Natural killer cell (primary cell): ENCODE results near the gene SNAI3. TPM values are rescaled to one million over a fixed set of nuclear protein-coding genes. Genes with fewer than 3 reads are reported as not detected.

Source experiments
- ATAC-seq, 3 donors: fragments of 150-1000 bp in 2 of 3; fragments of 200-7000 bp in 1 of 3; cut with Tn5 transposase; 1 replicate in 1 of 3; 2 replicates in 2 of 3; pipeline ENCODE4 v1.10.0; 2021; ENCODE audit warnings: mild to moderate bottlenecking in 2 of 3, moderate library complexity in 2 of 3
- DNase-seq, 2 donors: peaks; one replicate each; pipeline versions ENCODE4 v3.0.0 to v3.0.0-alpha.2; 2013 to 2021; ENCODE audit warnings: mixed read lengths in 1 of 2
- H3K27ac ChIP-seq: one replicate; pipeline ENCODE4 v1.5.1; 2013; ENCODE audit warnings: mild to moderate bottlenecking, low read length
- H3K27me3 ChIP-seq: one replicate; pipeline ENCODE4 v1.6.1; 2013; ENCODE audit warnings: low read length; ENCODE audit not compliant: control insufficient read depth, insufficient read depth
- H3K36me3 ChIP-seq: one replicate; pipeline ENCODE4 v1.6.1; 2013; ENCODE audit warnings: low read length; ENCODE audit not compliant: control insufficient read depth, insufficient read depth
- H3K4me1 ChIP-seq: one replicate; pipeline ENCODE4 v1.6.1; 2013; ENCODE audit warnings: low read length; ENCODE audit not compliant: control insufficient read depth, insufficient read depth
- H3K4me3 ChIP-seq: one replicate; pipeline ENCODE4 v1.5.1; 2013; ENCODE audit warnings: low read length
- H3K9me3 ChIP-seq: one replicate; pipeline ENCODE4 v1.6.1; 2013; ENCODE audit warnings: low read length; ENCODE audit not compliant: control insufficient read depth, insufficient read depth
- H3K27ac Mint-ChIP-seq, 2 donors: one replicate each; pipeline ENCODE4 v1.8.0; 2022; ENCODE audit warnings: mild to moderate bottlenecking in 2 of 2, mixed read lengths in 2 of 2, moderate library complexity in 1 of 2
- H3K27me3 Mint-ChIP-seq, 2 donors: one replicate each; pipeline ENCODE4 v1.8.0; 2022; ENCODE audit warnings: low read depth in 2 of 2, mixed read lengths in 2 of 2
- H3K36me3 Mint-ChIP-seq: one replicate; pipeline ENCODE4 v1.8.0; 2022; ENCODE audit warnings: mixed read lengths
- H3K4me1 Mint-ChIP-seq, 2 donors: one replicate each; pipeline ENCODE4 v1.8.0; 2022; ENCODE audit warnings: mixed read lengths in 2 of 2
- H3K4me3 Mint-ChIP-seq: one replicate; pipeline ENCODE4 v1.8.0; 2022; ENCODE audit warnings: mild to moderate bottlenecking, moderate library complexity, mixed read lengths
- H3K9me3 Mint-ChIP-seq, 2 donors: one replicate each; pipeline ENCODE4 v1.8.0; 2022; ENCODE audit warnings: mixed read lengths in 2 of 2
- WGBS: methylation state at CpG from one replicate; pipeline ENCODE4 v1.1.7; 2013; ENCODE audit warnings: missing lambda C conversion rate; ENCODE audit not compliant: insufficient coverage; 5-methylcytosine and 5-hydroxymethylcytosine counted together
- intact Hi-C: fragments of 100-400 bp; cut with micrococcal nuclease; formaldehyde crosslinking; loops from one replicate; pipeline ENCODE4 v1.14.2; 2022
- total RNA-seq, 4 donors: library from RNA; stranded (reverse); fragments of 120-200 nt in 1 of 4; gene quantifications; one replicate each; pipeline versions ENCODE4 v1.2.3 to v1.2.4, GENCODE V29; 2013 to 2022
- TF ChIP-seq, protein P1 (sequence below): fragments of 200-600 bp; IDR thresholded peaks from one replicate; pipeline ENCODE4 v1.8.0; 2022; ENCODE audit warnings: antibody characterized with exemption

SNAI3 gene
- total RNA-seq, 3 donors from 2014 or later (not counting 1 experiment from before 2014, with no cell fraction given): 8.2 to 9.2 (median 8.4) TPM

DNA sequence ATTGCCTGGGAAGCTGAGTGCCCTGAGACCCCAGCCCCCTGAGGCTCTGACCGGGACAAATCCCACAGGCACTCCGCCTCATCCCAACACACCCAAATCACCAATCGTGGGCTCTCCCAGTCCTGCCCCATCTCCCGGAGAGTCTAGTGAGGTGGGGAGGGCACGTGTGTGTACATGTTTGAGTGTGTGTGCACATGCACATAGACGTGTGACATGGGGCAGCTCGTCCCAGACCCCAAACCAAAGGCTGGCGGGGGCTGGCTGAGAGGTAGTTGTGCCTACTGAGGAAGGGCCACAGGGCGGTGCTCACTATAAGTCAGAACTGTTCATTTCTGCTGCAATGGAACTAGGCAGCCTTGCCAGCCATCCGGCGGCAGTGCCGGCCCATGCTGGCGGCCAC lies 8.6 kb downstream of the SNAI3 start:
- peaks cover 20% of the 10 kb centered on the region for H3K4me1 ChIP-seq
- Mint-ChIP-seq H3K27ac (no peak overlapping the region), H3K4me3 (no peak overlapping the region), H3K27me3 (no peaks in the 10 kb centered on the region), H3K36me3 (no peaks in the 10 kb centered on the region), H3K9me3 (no peaks in the 10 kb centered on the region), H3K4me1 (peaks cover 7 to 16% of the 10 kb centered on the region in 2 donors)
- TF ChIP-seq, protein P1, sequence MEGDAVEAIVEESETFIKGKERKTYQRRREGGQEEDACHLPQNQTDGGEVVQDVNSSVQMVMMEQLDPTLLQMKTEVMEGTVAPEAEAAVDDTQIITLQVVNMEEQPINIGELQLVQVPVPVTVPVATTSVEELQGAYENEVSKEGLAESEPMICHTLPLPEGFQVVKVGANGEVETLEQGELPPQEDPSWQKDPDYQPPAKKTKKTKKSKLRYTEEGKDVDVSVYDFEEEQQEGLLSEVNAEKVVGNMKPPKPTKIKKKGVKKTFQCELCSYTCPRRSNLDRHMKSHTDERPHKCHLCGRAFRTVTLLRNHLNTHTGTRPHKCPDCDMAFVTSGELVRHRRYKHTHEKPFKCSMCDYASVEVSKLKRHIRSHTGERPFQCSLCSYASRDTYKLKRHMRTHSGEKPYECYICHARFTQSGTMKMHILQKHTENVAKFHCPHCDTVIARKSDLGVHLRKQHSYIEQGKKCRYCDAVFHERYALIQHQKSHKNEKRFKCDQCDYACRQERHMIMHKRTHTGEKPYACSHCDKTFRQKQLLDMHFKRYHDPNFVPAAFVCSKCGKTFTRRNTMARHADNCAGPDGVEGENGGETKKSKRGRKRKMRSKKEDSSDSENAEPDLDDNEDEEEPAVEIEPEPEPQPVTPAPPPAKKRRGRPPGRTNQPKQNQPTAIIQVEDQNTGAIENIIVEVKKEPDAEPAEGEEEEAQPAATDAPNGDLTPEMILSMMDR: no peak
- H3K27ac ChIP-seq: no peak overlapping the region
- no peak overlapping the region for H3K4me3 ChIP-seq
- WGBS: 76% methylated on average over 10 of the region's 13 CpGs
- peaks cover 26% of the 10 kb centered on the region for H3K36me3 ChIP-seq
- intact Hi-C loops: no loop called here
- ATAC-seq: no peak
- H3K27me3 ChIP-seq: no peaks in the 10 kb centered on the region
- no peaks in the 10 kb centered on the region for H3K9me3 ChIP-seq
- DNase-seq: no peak

GRCh38 chr16:88676502-88677242 lies 9.6 kb downstream of the SNAI3 start:
- Mint-ChIP-seq H3K27me3 (no peaks in the 10 kb centered on the region), H3K27ac (no peak overlapping the region), H3K4me1 (peaks cover 0 to 6% of the 10 kb centered on the region in 2 donors), H3K4me3 (no peak overlapping the region), H3K9me3 (no peaks in the 10 kb centered on the region), H3K36me3 (no peaks in the 10 kb centered on the region)
- Histone ChIP-seq H3K27ac (no peak overlapping the region), H3K36me3 (peaks cover 26% of the 10 kb centered on the region), H3K27me3 (no peaks in the 10 kb centered on the region), H3K4me3 (no peak overlapping the region), H3K4me1 (peaks cover 13% of the 10 kb centered on the region), H3K9me3 (no peaks in the 10 kb centered on the region)
- 94% methylated on average over 22 of the region's 22 CpGs for WGBS
- DNase-seq (no peak), ATAC-seq (no peak)
- intact Hi-C loops: no loop called here
- TF ChIP-seq, protein P1: no peak

DNA sequence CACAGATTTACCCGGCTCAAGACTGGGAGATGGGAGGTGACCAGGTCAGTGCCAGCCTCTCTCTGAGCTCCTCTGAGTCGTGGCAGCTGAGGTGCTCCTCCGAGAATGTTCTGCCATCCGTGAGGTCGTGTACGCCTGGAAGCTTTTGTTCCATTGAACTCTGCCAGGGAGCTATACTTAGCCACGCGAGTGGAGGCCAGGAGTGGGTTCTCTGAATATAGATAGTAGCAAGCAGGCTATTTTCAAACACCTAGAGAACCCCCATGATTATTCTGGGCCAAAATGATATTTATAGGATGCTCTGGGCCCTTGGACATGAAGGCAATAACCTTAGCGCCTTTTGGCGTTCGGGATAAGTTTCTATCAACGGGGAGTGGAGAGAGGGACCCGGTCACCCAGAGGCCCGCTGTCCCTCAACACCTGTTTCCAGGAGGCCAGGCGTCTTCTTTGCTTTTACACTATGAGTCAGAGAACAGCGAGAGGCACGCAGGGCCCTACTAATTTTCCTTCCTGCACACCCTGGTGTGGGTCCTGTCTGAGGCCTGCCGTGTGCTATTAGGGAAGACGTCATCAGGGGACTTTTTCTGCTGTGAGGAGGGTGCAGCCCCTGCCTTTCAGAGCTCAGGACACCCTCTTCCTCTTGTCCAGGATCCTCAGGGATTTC lies 12.5 kb downstream of the SNAI3 start:
- intact Hi-C loops: no loop called here
- H3K27me3 Mint-ChIP-seq: no peaks in the 10 kb centered on the region
- H3K4me1 Mint-ChIP-seq: no peaks in the 10 kb centered on the region

More for the DNA sequence above, 12.5 kb downstream of the SNAI3 start:
- no peak overlapping the region for H3K4me3 ChIP-seq
- no peaks in the 10 kb centered on the region for H3K27me3 ChIP-seq
- H3K27ac ChIP-seq: no peak overlapping the region
- H3K4me1 ChIP-seq: no peaks in the 10 kb centered on the region
- 88% methylated on average over 19 of the region's 19 CpGs for whole genome bisulfite sequencing
- ATAC-seq (no peak), DNase-seq (no peak)
- H3K36me3 ChIP-seq: peaks cover 16% of the 10 kb centered on the region
- H3K9me3 ChIP-seq: no peaks in the 10 kb centered on the region
- Mint-ChIP-seq H3K4me3 (no peak overlapping the region), H3K36me3 (no peaks in the 10 kb centered on the region), H3K27ac (no peak overlapping the region), H3K9me3 (no peaks in the 10 kb centered on the region)
- TF ChIP-seq, protein P1: no peak
